Measurements from ENCODE around the gene ST3GAL2. TPM values are rescaled to one million over a fixed set of nuclear protein-coding genes. Genes with fewer than 3 reads are reported as not detected.

ST3GAL2 gene
- total and polyA plus RNA-seq, 9 of the 15 experiments (the other 6 are each of a cell fraction or from before 2014, with no cell fraction given), result 1.5 to 108 (median 34.3) TPM

GRCh38 chr16:70454222-70455034 lies 15.5 kb upstream of the ST3GAL2 start, which contains the start of gene FCSK (continued):
- TF ChIP-seq MGA (IDR thresholded peaks at IDR 0.05), result no peak
- TF ChIP-seq ZNF224 (CRISPR knock-in tag; IDR thresholded peaks at IDR 0.05), result no peak
- peak; percentile 90 for TF ChIP-seq ZNF644 (tag; IDR thresholded peaks at IDR 0.05; ENCODE audit: low read depth)
- peak; percentile 55; the same call in 1 of the 2 replicates for TF ChIP-seq ATF1 (CRISPR knock-in tag; IDR thresholded peaks at IDR 0.05)
- TF ChIP-seq ATF1 (tag; IDR thresholded peaks at IDR 0.05), result peak; percentile 92
- TF ChIP-seq, protein P1, sequence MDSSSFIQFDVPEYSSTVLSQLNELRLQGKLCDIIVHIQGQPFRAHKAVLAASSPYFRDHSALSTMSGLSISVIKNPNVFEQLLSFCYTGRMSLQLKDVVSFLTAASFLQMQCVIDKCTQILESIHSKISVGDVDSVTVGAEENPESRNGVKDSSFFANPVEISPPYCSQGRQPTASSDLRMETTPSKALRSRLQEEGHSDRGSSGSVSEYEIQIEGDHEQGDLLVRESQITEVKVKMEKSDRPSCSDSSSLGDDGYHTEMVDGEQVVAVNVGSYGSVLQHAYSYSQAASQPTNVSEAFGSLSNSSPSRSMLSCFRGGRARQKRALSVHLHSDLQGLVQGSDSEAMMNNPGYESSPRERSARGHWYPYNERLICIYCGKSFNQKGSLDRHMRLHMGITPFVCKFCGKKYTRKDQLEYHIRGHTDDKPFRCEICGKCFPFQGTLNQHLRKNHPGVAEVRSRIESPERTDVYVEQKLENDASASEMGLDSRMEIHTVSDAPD (CRISPR knock-in tag; IDR thresholded peaks at IDR 0.05), result no peak
- no peak for TF ChIP-seq PURB (CRISPR knock-in tag; IDR thresholded peaks at IDR 0.05; ENCODE audit: low read depth)
- TF ChIP-seq TEAD2 (tag; IDR thresholded peaks at IDR 0.05), result no peak
- TF ChIP-seq GABPA (tag; conservative IDR thresholded peaks at IDR 0.05; ENCODE audit: low read depth), result peak; percentile 53
- peak; percentile 59; the same call in 1 of the 2 replicates for TF ChIP-seq KLF13 (tag; IDR thresholded peaks at IDR 0.05; ENCODE audit: borderline replicate concordance, low read depth)
- no peak for TF ChIP-seq SAFB2 (IDR thresholded peaks at IDR 0.05; ENCODE audit: borderline replicate concordance, low read depth, low read length, severe bottlenecking)
- no peak for TF ChIP-seq ZKSCAN8 (CRISPR knock-in tag; IDR thresholded peaks at IDR 0.05)
- no peak for TF ChIP-seq E2F5 (CRISPR knock-in tag; IDR thresholded peaks at IDR 0.05)

Measured in K562 (cell line).